Ishikawa (cell line): ENCODE results near the gene ZC3H12C.

Source experiments
- CEBPB ChIP-seq: IDR thresholded peaks from 2 replicates; pipeline ENCODE4 v1.6.1; 2012
- CREB1 ChIP-seq: IDR thresholded peaks from 2 replicates; pipeline ENCODE4 v1.6.1; 2012; ENCODE audit warnings: low read depth
- EGR1 ChIP-seq: IDR thresholded peaks from 2 replicates; pipeline ENCODE4 v1.6.1; 2012
- EP300 ChIP-seq: IDR thresholded peaks from 2 replicates; pipeline ENCODE4 v1.6.1; 2012; ENCODE audit warnings: borderline replicate concordance
- FOXM1 ChIP-seq: IDR thresholded peaks from 2 replicates; pipeline ENCODE4 v1.6.1; 2012; ENCODE audit warnings: low read depth, borderline replicate concordance
- MAX ChIP-seq: IDR thresholded peaks from 2 replicates; pipeline ENCODE4 v1.6.1; 2012
- NFIC ChIP-seq: IDR thresholded peaks from 2 replicates; pipeline ENCODE4 v1.6.1; 2012
- RAD21 ChIP-seq: IDR thresholded peaks from 2 replicates; pipeline ENCODE4 v1.6.1; 2012; ENCODE audit warnings: low read depth
- TAF1 ChIP-seq: IDR thresholded peaks from 2 replicates; pipeline ENCODE4 v1.6.1; 2012; ENCODE audit warnings: low read depth, mild to moderate bottlenecking
- TCF12 ChIP-seq: IDR thresholded peaks from 2 replicates; pipeline ENCODE4 v1.6.1; 2012; ENCODE audit warnings: low read depth
- TEAD4 ChIP-seq: IDR thresholded peaks from 2 replicates; pipeline ENCODE4 v1.6.1; 2012
- YY1 ChIP-seq: IDR thresholded peaks from 2 replicates; pipeline ENCODE4 v1.6.1; 2012; ENCODE audit warnings: low read depth
- ZBTB7A ChIP-seq: IDR thresholded peaks from 2 replicates; pipeline ENCODE4 v1.6.1; 2012; ENCODE audit warnings: low read depth
- TF ChIP-seq, protein P1 (sequence below): IDR thresholded peaks from 2 replicates; pipeline ENCODE4 v1.6.1; 2012; ENCODE audit warnings: low read depth, mild to moderate bottlenecking
- TF ChIP-seq, protein P2 (sequence below): IDR thresholded peaks from 2 replicates; pipeline ENCODE4 v1.6.1; 2012

ZC3H12C gene

GRCh38 chr11:110077831-110078325 lies 15.3 kb upstream of the ZC3H12C start:
- TF ChIP-seq TCF12 (no peak), RAD21 (no peak), CEBPB (no peak), EGR1 (no peak)

DNA sequence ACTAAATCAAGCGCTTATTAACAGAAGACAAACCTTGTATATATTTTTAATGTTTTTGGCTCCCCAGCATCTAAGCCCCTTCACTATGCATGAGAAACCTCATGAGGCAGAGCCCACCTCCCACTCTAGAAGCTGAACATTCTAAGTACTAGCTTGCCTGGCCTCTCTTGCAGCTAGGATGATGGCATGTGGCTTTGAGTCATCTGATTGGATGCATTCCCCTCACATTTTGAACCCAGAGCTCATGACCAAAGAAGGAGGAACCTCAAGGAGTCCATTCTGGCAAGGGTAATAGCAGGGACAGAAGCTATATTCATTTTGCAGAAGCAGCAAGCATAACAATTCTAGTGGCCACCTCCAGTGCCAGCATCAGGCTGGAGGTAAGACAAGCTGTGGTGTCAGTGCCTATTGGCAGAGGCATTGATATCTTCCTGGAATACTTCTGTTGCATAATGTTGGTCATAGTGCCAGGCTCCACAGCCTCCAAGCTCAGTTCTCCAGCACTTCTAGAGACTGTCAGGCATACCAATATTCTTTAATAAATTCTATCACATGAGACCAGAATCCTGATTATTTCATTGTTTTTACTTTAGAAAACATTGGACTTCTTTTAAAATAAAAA lies 14.2 kb upstream of the ZC3H12C start:
- no peak for TF ChIP-seq YY1
- no peak for TF ChIP-seq MAX
- TF ChIP-seq, protein P1, sequence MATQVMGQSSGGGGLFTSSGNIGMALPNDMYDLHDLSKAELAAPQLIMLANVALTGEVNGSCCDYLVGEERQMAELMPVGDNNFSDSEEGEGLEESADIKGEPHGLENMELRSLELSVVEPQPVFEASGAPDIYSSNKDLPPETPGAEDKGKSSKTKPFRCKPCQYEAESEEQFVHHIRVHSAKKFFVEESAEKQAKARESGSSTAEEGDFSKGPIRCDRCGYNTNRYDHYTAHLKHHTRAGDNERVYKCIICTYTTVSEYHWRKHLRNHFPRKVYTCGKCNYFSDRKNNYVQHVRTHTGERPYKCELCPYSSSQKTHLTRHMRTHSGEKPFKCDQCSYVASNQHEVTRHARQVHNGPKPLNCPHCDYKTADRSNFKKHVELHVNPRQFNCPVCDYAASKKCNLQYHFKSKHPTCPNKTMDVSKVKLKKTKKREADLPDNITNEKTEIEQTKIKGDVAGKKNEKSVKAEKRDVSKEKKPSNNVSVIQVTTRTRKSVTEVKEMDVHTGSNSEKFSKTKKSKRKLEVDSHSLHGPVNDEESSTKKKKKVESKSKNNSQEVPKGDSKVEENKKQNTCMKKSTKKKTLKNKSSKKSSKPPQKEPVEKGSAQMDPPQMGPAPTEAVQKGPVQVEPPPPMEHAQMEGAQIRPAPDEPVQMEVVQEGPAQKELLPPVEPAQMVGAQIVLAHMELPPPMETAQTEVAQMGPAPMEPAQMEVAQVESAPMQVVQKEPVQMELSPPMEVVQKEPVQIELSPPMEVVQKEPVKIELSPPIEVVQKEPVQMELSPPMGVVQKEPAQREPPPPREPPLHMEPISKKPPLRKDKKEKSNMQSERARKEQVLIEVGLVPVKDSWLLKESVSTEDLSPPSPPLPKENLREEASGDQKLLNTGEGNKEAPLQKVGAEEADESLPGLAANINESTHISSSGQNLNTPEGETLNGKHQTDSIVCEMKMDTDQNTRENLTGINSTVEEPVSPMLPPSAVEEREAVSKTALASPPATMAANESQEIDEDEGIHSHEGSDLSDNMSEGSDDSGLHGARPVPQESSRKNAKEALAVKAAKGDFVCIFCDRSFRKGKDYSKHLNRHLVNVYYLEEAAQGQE: no peak
- TF ChIP-seq TEAD4: no peak

- TF ChIP-seq RAD21 (no peak), FOXM1 (no peak), CEBPB (no peak), YY1 (no peak)
- TF ChIP-seq, protein P1: no peak
Observed at GRCh38 chr11:110079726-110080125, 13.5 kb upstream of the ZC3H12C start.

- TF ChIP-seq TEAD4 (no peak), CREB1 (no peak), CEBPB (no peak), RAD21 (no peak), MAX (no peak), TAF1 (no peak), ZBTB7A (no peak), EGR1 (no peak), NFIC (no peak), FOXM1 (no peak), EP300 (no peak), TCF12 (no peak), YY1 (no peak)
- TF ChIP-seq, protein P2, sequence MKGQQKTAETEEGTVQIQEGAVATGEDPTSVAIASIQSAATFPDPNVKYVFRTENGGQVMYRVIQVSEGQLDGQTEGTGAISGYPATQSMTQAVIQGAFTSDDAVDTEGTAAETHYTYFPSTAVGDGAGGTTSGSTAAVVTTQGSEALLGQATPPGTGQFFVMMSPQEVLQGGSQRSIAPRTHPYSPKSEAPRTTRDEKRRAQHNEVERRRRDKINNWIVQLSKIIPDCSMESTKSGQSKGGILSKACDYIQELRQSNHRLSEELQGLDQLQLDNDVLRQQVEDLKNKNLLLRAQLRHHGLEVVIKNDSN: no peak
Observed at GRCh38 chr11:110081462-110082376, 11.5 kb upstream of the ZC3H12C start.

DNA sequence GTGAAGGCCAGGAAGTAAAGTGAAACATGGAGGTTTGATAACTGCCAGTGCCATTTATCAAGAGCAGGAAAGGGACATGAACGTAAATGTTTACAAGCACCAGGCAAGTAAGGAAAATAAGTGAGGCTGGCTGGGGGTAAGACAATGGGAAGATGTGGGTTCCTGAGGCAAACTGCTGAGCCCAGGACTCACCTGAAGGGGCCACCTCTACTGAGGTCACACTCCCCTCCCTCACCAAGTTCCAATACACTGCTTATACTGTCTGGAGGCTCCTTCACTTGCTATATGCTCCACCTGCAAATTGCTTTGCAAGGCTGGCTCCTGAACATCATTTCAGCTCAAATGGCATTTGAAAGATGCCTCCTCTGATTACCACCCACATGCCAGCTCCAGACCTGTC lies 10.3 kb upstream of the ZC3H12C start:
- TF ChIP-seq EP300 (no peak), TAF1 (no peak), TEAD4 (no peak), NFIC (no peak), MAX (no peak), RAD21 (no peak), EGR1 (no peak), CREB1 (no peak), FOXM1 (no peak), ZBTB7A (no peak), TCF12 (no peak), CEBPB (no peak), YY1 (no peak)
- TF ChIP-seq, protein P2: no peak
- TF ChIP-seq, protein P1: no peak
